Sigmoid colon (tissue), 4 donors: ENCODE data around the gene FANK1.

Source experiments
- CTCF ChIP-seq, 4 experiments: fragments of 450-650 bp in 3 of 4; fragments of 200-600 bp in 1 of 4; IDR thresholded peaks; one replicate each; pipeline ENCODE4 v1.5.1; 2016 to 2019; ENCODE audit warnings: antibody characterized with exemption in 4 of 4, mild to moderate bottlenecking in 3 of 4, moderate library complexity in 2 of 4
- EP300 ChIP-seq, 4 donors: sonication (generic); formaldehyde crosslinking; IDR thresholded peaks; one replicate each; pipeline ENCODE4 v1.6.1; 2017; ENCODE audit warnings: antibody characterized with exemption in 4 of 4
- POLR2A ChIP-seq, 2 donors: fragments of 450-650 bp; IDR thresholded peaks; one replicate each; pipeline ENCODE4 v1.6.1; 2016; ENCODE audit warnings: antibody characterized with exemption in 2 of 2, mild to moderate bottlenecking in 2 of 2, moderate library complexity in 2 of 2
- POLR2AphosphoS5 ChIP-seq, 4 donors: sonication (generic); formaldehyde crosslinking; IDR thresholded peaks; one replicate each; pipeline ENCODE4 v1.6.1; 2017; ENCODE audit warnings: antibody characterized with exemption in 4 of 4

- TF ChIP-seq CTCF (IDR thresholded peaks at IDR 0.05) (no peak), POLR2AphosphoS5 (IDR thresholded peaks at IDR 0.05) (no peak), EP300 (IDR thresholded peaks at IDR 0.05) (no peak), POLR2A (IDR thresholded peaks at IDR 0.05) (no peak)
These were observed 117.3 kb downstream of the FANK1 start for GRCh38 chr10:126013489-126014281.
